ENCODE data around the gene TMEM167A.
"Not testable (repeated sequence)": the region's sequence is repeated elsewhere in the genome, so short reads cannot be mapped to it uniquely, and the experiment has no call there.

The TMEM167A gene

GRCh38 chr5:83085106-83085505 is 7.9 kb upstream of the TMEM167A start:
- peak; percentile 82 for DNase-seq

GRCh38 chr5:83084336-83084735 is 7.1 kb upstream of the TMEM167A start:
- no peak for DNase-seq

- DNase-seq, result no peak
Observed at GRCh38 chr5:83082750-83083149, 5.6 kb upstream of the TMEM167A start.

DNA sequence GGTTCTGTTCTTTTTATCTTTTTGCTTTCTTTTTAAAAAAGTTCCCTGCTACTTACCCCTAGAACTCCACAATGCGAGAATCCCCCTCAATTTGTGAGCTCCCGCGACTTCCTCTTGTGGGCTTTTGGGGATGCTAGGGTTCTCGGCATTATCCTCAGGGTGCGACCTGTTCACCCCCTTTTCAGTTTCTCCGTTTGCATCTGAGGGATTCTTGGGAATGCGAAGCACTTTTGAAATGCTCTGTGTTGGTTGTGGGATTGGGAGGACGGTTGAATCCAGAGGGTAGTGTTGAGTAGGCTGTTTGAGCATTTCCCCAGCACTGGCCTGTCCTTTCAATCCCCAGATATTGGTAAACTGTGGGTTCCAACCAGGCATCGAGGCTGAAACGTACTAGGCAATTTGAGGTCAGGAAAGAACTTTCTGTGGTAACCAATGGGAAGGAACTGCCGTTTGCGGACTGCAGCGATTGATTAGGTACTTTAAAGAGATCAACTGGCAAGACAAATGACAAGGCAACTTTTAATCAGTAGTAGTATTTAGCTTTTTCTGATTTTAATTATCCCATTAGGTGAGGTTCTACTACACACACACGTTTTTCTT is 568 bp upstream of the TMEM167A start:
- DNase-seq, result peak; percentile 63

DNA sequence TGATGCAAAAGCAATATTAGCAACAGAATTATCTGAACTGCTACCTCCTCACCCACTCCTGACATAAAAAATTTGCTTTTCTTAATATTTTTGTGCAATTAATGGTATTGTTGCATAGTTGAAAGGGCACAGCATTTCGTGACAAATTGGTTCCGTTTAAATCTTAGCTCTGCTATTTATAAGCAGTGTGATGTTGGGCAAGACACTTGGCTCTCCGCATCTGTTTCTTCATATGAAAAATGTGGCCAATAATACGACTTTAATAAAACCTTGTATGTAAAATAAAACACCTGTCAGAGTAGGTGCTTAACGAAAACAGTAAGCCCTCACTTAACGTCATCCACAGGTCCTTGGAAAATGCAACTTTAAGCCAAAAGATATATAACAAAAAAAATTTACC is 4.2 kb downstream of the TMEM167A start:
- no peak for DNase-seq

- no peak for DNase-seq
Observed at GRCh38 chr5:83071286-83072051, 5.7 kb downstream of the TMEM167A start.

DNA sequence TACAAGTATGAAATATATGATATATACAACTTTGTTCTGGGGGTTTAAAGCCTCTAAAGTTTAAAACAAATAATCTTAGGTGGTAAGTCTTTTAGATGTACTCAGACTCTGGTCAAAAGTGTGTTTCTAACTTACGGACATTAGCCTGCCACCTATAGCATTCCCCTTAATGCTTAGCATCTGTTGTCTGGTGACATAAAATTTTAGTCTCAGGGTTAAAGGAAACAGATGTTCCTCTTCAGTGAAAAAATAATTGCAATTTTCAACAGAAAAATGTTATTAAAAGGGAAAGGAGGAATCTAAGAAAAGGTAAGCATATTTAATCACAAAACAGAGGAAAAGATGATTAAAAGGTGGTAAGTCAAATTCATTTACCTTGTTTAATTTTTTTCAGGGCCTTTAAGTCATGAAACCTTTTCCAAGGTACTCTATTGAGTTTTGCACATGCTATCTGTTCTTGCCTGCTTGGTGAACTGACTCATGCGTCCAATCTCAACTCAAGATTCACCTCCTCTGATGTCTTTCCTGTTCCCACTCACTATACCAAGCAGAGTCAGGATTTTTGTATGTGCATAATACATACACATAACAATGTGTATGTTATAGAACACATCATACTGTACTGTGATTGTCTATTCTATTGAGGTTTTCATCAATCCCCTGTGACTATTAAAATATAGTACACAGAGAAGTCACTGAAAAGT is 7.9 kb downstream of the TMEM167A start:
- DNase-seq, result no peak

GRCh38 chr5:83067377-83067776 is 9.8 kb downstream of the TMEM167A start:
- not testable (repeated sequence) for DNase-seq

DNA sequence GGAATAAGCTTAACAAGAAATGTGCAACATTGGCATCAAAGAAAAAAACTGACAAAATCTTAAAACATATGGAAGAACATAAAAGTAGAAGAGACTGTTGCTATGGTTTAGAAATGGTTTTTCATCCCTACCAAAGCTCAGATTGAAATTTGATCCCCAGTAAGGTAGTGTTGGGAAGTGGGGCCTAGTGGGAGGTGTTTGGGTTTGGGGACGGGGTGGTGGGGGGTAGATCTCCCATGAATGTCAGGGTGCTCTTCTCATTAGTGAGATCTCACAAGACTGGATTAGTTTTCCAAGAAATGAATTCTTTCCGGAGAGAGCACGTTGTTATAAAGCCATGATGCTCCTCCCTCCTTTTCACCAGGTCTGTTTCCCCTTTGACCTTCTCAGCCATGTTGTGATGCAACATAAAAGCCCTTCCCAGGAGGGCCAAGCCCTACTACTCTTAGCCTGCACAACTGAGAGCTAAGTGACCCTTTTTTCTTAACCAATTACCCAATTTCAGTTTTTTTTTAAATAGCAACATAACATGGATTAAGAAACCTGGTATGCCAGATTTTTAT is 10.6 kb downstream of the TMEM167A start:
- DNase-seq, result no peak

- DNase-seq, result no peak
Observed at GRCh38 chr5:83059341-83059740, 17.9 kb downstream of the TMEM167A start.

DNA sequence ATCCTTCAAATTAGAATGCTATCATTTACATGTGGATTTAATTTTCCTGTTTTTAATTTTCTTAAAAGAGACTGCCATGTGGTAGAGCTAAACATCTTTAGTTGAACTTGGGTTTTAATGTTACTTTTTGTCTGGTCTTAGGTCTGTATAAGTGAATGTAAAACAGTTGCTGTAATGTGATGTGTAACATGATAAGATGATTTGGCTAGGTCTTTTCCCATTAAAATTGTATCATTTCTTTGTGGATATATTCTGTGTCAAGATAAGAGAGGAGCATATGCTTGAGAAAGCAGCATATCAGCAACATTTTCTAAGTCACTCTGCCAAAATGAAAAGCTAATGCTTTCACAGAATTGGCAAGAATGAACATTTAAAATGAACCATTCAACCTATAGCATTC is 18.5 kb downstream of the TMEM167A start:
- DNase-seq, result no peak

GRCh38 chr5:83055166-83055565 is 22.0 kb downstream of the TMEM167A start:
- DNase-seq, result no peak

DNA sequence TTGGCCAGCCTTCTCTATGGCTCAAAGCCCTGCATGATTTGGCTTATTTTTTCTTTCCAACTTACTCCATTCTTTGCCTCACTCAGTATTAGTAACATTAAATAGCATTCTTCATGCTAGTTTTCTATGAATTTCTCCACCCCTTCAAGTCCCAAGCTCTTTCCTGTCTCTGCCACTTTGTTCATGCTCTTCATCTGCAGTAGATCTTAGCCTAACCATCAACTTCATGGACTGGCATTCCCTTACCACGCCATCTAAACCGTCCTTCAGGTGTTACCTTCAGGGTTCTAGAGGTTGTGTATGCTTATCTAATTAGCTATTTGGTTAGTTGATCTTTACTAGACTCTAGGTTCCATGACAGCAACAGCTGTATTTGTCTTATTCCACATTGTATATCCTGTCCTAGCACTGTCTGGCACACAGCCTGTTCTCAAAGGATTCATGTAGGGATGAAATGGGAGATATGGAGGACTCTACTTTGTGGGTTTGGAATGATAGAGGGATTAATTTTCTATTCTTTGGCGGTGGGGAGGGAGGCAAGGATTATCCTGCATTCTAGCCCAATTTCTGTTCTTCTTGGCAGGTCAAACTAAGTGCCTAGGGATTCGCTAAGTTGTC is 26.4 kb downstream of the TMEM167A start:
- DNase-seq, result peak; percentile 11

DNA sequence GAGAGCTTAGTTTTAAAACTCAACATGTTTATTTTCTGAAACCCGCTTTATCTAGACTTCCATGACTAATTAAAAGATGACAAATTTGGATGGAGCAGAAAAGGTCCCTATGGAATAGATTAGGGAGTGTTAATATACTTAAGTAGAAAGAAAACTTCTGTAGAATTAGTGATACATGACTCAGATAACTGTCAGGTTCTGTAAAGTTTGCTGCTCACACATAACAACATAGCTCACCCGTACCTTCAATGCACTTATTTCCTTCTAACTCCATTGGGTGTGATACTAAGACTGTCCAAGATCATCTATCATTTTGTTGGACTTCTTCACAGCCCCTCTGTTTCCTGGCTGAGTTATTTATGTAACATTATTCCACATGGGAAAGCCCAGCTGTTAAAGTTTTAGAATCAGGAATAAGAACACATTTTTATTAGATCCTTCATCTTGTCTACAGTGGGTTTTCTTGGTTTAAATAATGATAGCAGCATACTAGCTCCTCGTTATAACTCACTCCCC is 27.8 kb downstream of the TMEM167A start:
- DNase-seq, result no peak

DNA sequence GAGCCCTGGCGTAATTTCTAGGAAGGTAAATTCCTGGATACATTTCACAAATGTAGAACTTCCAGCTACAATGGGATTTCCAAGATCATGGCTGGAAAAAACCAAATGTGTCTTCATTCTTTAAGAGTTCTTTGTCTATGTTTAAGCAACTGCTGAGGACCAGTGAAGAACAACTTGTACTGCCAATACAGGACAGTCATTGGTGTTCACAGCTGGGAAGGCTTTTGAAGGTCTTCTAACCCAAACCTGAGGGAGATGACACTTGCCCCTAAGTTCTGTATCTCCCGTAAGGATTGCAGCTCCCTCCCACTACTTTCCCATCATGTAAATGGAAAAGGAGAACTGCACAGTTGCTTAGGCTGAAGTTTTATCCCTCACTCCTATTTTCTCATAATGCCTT is 28.4 kb downstream of the TMEM167A start:
- DNase-seq, result no peak

- no peak for DNase-seq
Observed at GRCh38 chr5:83048277-83048676, 28.9 kb downstream of the TMEM167A start.

- no peak for DNase-seq
Observed at GRCh38 chr5:83044926-83045325, 32.3 kb downstream of the TMEM167A start.

DNA sequence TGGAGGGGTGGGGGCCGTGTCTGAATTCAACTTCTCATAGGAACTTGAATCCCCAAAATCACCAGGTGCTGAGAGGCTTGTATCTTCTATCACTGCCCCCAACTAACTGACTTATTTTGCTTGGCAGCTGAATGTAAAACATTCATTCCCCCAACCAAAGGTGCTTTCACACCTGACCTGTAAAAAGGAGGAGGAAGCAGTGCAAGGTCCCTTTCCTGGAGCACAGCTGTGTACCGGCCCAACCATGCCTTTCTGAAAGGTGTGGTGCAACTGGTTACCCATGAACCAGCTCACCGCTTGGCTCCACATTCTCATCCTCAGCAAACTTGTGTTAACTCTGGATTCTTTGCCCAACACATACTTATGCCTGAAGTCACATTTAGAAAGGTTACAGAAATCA is 34.7 kb downstream of the TMEM167A start:
- no peak for DNase-seq

DNA sequence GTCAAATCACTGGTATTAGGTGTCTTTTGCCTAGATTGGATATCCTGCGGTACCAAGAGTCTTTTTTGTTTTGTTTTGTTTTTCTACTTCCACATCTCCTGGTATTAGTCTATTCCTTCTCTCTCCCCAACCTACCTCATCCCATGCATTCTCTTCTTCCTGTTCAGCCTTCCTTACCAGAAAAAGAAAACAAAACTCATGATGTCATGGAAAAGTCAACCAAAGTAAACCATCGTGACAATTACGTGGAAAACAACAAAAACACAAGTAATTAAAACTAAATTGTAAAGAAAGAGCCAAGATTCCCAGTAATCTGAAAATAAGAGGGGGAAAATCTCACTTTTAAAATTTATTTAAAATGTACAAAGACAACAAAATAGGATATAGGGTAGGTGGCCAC is 38.3 kb downstream of the TMEM167A start:
- DNase-seq, result no peak

- DNase-seq, result no peak
Observed at GRCh38 chr5:83036991-83037575, 40.1 kb downstream of the TMEM167A start.

DNA sequence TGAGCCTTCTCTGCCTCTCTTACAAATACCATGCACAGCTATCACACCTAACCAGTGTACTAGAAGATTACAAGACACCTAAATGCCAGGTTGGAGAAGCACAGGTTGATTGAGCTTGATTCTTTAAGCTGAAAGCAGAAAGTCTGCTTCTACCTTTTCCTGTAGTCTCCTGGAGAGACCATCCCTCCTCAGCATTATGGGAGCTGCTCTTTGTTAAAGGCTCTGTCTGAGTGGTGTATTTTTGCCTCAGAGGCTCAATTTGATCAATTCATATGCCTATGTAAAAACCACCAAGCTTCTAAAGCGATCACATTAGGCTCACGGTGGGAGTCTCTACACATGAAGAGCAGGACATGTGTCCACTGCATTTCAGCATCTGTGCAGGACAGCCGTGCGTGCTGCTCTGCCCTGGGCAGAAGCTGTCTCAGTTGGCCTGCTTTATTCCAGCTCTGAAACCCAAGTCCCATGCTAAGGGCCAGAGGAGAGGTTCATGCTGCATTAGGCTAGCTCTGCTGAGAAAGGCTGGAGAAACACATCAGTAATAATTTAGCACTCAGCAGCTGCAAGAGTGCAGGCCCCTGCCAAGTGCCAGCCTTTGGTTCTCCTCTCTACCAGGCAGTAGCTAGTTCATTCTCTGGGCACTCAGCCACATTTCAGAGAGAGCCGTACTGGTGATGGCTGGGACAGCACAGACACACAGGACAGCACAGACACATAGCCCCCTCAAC is 41.7 kb downstream of the TMEM167A start:
- peak; percentile 68 for DNase-seq

All from NCI-H69 (cell line).